HG03442 (cell line): ENCODE measurements around the gene BNC2.

Experiments used
- ATAC-seq: cut with Tn5 transposase; IDR thresholded peaks from one replicate; pipeline ENCODE4 v1.9.1; 2021; ENCODE audit warnings: mild to moderate bottlenecking, moderate library complexity; ENCODE audit not compliant: unreplicated experiment

Gene BNC2

GRCh38 chr9:16763946-16764345 lies 106.5 kb downstream of the BNC2 start:
- no peak for ATAC-seq

- ATAC-seq: no peak
Measured at GRCh38 chr9:16755467-16756160, 114.9 kb downstream of the BNC2 start.

DNA sequence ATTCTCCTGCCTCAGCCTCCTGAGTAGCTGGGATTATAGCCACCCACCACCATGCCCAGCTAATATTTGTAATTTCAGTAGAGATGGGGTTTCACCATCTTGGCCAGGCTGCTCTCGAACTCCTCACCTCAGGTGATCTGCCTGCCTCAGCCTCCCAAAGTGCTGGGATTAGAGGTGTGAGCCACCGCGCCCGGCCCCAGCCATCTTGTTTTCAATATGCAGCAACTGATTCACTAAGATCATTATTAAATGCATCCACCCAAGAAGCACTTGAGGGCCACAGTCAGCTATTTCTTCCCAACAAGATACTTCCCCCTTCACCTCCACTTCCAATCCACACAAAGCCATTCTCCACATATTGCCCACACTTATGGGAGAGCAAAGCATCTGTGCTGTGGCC lies 115.8 kb downstream of the BNC2 start:
- ATAC-seq: no peak

DNA sequence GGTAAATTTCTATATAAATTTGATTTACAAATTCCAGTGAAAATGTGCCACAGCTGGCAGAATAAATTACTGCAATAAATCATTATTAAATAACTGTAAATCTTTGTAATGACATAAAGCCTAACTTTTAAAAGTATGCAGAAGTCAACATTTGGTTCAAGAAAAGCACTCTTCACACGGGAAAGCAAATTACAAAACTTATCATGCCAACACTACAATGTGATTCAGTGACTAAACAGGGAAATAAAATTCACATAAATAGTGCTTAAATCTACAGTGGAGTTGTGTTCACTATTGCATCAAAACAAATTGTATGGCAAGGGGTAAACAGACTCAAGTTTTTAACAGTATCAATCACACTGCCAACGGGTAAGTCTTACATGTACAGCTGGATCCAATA lies 117.2 kb downstream of the BNC2 start:
- ATAC-seq: no peak

DNA sequence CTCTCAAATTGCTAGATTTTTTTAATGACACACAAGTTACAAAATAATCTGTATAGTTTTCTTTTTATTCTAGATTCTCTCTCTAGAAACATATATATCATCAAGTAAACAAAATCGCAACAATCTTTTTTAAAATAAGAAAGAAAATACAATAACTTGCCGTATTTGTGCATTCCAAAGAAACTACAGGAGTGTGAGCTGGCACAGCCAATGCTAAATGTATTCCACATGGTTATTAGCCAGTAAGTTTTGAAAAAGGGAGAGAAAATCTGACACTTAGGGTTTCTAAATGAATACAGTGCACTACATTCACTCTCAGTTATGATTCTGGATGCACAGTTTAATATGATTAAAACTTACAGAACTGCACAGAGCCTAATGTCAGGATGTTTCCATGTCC lies 117.9 kb downstream of the BNC2 start:
- no peak for ATAC-seq

GRCh38 chr9:16750553-16750952 lies 119.9 kb downstream of the BNC2 start:
- ATAC-seq: no peak

DNA sequence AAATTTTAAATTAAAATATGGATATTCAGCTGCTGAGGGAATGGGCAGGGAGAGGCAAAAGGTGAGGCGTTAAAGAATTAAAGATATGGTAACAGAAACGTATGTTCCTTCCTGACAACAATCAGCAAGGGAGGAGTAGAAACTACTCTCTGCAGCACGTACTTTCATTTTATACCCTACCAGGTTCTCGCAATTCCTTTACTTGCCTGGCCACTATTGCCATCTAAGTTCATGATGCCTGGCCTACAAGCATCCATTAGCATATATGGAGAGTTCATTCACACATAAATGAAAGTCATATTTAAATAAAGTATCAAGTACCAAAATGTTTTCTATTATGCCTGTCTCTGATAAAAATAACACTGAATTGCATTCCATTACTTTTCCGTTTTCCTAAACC lies 125.1 kb downstream of the BNC2 start:
- ATAC-seq: no peak

DNA sequence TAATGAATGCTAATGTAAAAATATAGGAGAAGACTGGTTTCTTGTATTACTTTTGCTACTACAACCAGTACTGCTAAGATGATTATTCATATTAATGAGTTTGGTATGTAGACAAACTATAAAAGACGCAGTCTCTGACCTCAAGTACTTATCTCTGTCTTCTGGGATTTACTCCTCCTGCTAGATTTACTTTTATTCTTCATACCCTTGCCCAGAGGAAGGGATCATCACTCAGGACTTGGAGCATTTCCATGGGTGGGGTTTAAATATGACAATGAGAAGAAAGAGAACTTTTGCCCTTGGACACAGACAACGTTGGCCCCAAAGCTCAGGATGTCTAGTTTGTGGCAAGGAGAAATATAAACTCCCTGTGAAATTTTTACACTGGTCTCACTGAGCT lies 126.1 kb downstream of the BNC2 start:
- ATAC-seq: no peak

GRCh38 chr9:16743375-16743774 lies 127.1 kb downstream of the BNC2 start:
- ATAC-seq: no peak

DNA sequence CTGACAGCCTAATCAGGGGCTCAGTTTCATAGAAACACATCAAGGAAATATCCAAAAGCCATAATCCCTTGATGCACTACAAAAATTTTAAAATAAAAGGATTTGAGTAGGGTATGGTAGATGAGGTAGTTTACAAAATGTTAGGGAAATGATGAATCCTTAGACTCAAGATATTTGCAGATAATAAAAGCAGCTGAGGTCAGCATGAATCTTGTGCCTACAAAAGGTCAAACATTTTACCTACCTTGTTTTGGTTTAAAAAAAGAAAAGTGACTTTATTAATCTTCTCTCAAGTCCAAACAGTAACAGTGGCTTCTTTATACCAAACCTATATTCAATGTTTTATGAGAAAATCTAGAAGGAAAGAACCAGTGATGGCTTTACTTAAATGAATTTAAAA lies 135.5 kb downstream of the BNC2 start:
- no peak for ATAC-seq

DNA sequence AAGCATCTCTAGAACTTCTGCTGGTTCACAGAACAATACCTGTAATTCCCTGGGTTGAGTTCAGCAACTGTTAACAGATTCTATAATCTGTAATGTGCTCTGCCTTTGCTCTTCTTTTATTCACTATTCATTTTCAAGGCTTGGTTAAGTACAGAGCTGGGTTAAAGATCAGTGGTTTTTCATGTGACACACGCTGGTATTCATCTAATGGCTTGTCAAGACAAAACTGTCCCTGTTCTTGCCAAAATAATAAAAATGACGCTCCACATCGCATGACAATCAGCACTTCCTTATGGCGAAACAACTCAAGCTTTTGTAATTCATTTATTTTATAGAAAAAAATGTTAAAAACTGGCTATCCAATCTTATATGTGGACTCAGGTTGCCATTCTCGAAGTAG lies 137.9 kb downstream of the BNC2 start:
- ATAC-seq: no peak

- no peak for ATAC-seq
Measured at GRCh38 chr9:16730162-16730561, 140.3 kb downstream of the BNC2 start.

DNA sequence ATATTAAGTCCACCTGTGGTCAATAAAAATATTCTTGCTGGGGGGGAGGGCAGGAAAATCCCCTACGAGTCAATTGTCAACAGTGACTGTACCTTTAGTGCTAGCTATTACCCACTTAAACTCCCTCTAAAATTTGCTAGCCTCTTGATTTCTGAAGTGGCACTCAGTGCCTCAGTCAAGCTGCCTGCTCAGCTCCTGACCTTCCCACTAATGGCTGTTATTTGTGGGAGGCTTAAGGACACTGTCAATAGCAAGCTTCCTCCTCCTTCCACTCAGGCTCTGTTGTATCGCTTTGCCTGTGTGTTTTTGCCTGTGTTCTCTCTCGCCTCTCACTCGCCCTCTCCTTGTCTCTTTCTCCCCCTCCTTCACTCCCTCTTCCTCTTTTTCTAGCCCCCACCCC lies 140.8 kb downstream of the BNC2 start:
- ATAC-seq: no peak

GRCh38 chr9:16728137-16728508 lies 142.3 kb downstream of the BNC2 start:
- no peak for ATAC-seq

- ATAC-seq: no peak
Measured at GRCh38 chr9:16727452-16728136, 142.9 kb downstream of the BNC2 start.

DNA sequence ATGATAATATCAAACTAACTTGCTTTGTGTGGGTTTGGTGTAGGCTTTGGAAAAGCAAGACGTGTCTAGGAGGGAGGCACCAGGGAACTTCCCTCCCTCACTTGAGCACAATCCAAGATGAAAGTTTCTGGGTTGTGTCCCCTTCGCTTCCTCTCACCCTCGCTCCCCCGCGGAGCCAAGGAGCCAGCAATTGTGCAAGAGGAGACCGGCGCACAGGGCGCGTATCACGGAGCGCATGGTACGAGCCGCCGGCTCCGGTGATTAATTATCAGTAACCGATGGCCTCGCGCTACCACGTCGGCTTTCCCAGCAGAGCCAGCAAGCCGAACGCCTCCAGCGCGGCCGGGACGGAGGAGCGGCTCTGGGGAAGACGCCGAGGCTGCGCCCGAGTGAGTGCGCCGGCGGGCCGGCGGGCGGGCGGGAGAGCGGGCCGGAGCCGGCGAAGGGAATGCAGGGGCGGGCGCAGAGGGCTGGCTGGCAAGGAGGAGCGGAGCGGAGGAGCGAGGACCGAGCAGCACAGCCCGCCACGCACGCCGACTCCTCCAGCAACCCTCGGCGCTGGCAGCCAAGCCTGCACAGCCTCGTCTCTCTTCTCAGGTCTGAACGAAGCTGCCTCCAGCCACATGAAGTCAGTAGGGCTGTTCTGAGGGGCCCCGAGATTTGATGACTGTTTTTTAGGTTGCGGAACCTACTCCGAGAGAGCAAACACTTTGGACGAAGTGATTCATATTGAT lies 143.6 kb downstream of the BNC2 start:
- no peak for ATAC-seq

GRCh38 chr9:16726029-16726428 lies 144.4 kb downstream of the BNC2 start:
- ATAC-seq: no peak

- no peak for ATAC-seq
Measured at GRCh38 chr9:16725066-16725465, 145.4 kb downstream of the BNC2 start.

DNA sequence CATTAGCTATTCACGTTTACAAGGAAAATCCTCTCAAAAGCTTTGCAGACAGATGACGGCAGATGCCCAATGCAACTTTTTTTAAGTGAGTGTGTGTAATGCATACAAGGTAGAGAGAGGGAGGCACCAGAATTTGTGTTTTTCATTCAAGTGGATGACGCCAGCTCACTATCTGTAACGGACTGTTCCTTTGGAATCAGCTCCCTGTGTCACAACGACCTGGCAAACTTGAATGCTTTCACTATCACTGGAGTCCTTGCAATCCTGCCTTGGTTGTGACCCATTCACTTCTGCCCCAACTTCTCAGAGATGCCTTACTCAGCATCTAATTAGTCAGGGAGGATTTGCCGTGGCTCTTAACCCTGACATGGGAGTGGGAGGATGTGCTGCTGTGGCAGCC lies 148.5 kb downstream of the BNC2 start:
- no peak for ATAC-seq

- ATAC-seq: no peak
Measured at GRCh38 chr9:16720386-16720785, 150.1 kb downstream of the BNC2 start.

GRCh38 chr9:16719921-16720320 lies 150.5 kb downstream of the BNC2 start:
- ATAC-seq: no peak

GRCh38 chr9:16718952-16719351 lies 151.5 kb downstream of the BNC2 start:
- ATAC-seq: no peak
